ENCODE results near the gene RAP1A. TPM values are rescaled to one million over a fixed set of nuclear protein-coding genes. Genes with fewer than 3 reads are reported as not detected.

RAP1A gene
- total RNA-seq, 4 donors from 2014 or later = 61.4 to 167 (median 95.0) TPM

GRCh38 chr1:111635324-111636009 lies 15.9 kb downstream of the RAP1A start:
- TF ChIP-seq, protein P1, sequence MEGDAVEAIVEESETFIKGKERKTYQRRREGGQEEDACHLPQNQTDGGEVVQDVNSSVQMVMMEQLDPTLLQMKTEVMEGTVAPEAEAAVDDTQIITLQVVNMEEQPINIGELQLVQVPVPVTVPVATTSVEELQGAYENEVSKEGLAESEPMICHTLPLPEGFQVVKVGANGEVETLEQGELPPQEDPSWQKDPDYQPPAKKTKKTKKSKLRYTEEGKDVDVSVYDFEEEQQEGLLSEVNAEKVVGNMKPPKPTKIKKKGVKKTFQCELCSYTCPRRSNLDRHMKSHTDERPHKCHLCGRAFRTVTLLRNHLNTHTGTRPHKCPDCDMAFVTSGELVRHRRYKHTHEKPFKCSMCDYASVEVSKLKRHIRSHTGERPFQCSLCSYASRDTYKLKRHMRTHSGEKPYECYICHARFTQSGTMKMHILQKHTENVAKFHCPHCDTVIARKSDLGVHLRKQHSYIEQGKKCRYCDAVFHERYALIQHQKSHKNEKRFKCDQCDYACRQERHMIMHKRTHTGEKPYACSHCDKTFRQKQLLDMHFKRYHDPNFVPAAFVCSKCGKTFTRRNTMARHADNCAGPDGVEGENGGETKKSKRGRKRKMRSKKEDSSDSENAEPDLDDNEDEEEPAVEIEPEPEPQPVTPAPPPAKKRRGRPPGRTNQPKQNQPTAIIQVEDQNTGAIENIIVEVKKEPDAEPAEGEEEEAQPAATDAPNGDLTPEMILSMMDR (IDR thresholded peaks at IDR 0.05; ENCODE audit: low read depth) = no peak

DNA sequence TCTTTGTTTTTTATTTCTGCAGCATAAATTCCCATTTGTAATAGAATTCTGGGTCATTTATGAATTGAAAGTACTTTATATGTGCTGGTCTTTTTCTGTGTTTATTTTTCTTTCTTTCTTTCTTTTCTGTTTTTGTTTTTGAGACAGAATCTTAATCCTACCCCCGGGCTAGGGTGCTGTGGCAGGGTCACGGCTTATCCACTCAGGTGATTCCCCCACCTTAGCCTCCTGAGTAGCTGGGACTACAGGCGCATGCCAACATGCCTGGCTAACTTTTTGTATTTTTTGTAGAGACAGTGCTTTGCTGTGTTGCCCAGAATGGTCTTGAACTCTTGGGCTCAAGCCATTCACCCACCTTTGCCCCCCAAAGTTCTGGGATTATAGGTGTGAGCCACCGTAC lies 18.7 kb downstream of the RAP1A start:
- TF ChIP-seq, protein P1 (IDR thresholded peaks at IDR 0.05; ENCODE audit: low read depth) = no peak

GRCh38 chr1:111639602-111640198 lies 20.1 kb downstream of the RAP1A start:
- TF ChIP-seq, protein P1 (IDR thresholded peaks at IDR 0.05; ENCODE audit: low read depth) = no peak

DNA sequence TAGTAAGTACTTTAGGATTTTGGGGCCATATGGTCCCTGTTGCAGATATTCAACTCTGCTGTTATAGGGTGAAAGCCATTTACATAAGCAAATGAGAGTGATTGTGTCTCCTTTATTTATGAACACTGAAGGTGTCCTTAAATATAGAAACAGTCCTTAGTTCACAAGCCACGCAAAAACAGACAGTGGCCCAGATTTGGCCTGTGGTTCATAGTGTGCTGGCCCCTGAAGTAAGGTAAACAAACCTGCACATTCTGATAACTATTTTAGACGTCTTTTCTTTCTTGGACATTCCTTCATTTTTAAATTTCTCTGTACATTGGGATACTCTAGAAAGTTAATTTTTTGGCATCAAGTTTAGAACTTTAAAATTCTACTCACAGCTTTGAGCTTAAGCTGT lies 23.5 kb downstream of the RAP1A start:
- TF ChIP-seq, protein P1 (IDR thresholded peaks at IDR 0.05; ENCODE audit: low read depth) = no peak

GRCh38 chr1:111643696-111644095 lies 24.1 kb downstream of the RAP1A start:
- TF ChIP-seq, protein P1 (IDR thresholded peaks at IDR 0.05; ENCODE audit: low read depth) = no peak

- TF ChIP-seq, protein P1 (IDR thresholded peaks at IDR 0.05; ENCODE audit: low read depth) = no peak
Measured at GRCh38 chr1:111644506-111644905, 24.9 kb downstream of the RAP1A start.

GRCh38 chr1:111647736-111648135 lies 28.1 kb downstream of the RAP1A start:
- TF ChIP-seq, protein P1 (IDR thresholded peaks at IDR 0.05; ENCODE audit: low read depth) = no peak
